SKM-1 (cell line): ENCODE measurements around the gene FAM234A.

Experiments used
- DNase-seq: peaks from one replicate; lab custom pipeline; 2025; ENCODE audit not compliant: unreplicated experiment; lab: John Stamatoyannopoulos, UW

The FAM234A gene

DNA sequence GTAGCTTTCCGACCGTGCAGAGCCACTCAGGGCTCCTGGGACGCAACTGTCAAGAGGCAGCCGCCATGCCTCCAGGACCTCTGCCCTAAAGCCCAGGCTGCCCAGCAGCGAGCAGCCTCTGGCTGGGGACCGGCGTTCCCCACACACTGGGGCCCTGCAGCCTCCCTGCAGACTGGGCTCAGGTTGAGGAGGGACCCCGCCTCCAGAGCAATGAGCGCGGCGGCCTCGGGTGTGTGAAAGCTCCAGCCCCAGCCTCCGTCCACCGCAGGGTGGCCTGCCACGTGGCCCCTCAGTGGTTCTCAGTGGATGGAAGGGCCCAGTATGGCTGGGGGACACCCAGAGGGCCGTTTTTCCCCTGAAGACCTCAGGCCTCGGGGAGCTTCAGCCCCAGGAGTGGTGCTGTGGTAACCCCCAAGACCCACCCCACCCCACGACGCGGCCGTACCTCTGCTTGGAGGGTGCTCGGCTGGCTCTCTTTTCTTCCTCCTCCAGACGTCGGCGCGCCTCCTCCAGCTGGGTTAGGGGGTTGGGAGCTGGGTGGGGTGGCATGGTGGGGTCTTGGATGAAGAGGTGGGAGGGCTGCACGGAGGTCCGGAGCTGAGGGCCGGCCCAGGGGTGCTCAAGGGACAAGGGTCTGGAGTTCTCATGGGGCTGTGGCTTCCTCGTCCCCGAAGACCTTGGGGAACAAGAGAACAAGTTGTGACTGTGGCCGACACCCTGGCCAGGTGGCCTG, 58.6 kb downstream of the FAM234A start:
- no peak for DNase-seq

- DNase-seq = no peak
Measured at GRCh38 chr16:296276-296675, 61.7 kb downstream of the FAM234A start.

DNA sequence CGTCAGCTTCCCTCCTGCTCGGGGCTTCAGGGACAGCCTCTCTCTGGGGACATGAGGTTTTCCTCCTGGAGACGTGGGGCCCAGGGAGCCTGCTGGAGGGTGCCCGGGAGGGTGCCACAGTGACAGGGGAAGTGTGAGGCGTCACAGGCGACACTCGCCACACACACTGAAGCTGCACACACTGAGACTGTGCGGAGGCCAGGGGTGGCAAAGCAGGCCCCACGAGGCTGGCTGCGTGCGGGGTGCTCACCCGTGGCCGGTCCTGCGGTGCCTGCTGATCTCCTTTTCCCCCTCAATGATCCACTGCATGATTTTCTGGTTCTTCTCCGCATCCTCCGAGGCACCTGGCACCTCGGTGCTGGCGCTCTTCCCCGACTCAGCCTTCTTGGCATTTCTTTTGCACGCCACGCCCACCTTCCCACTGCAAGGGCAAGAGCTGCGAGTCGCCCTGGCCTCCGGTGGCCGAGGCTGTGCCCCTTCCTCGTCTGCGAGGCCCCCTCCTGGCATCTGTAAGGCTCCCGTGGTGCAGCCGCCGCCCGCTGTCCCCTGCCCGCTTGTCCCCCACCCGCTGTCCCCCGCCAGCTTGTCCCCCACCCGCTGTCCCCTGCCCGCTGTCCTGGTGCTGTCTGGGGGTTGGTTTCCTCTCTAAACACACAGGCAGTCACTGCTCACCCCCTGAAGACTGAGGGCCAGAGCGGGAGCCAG, 62.3 kb downstream of the FAM234A start:
- no peak for DNase-seq

DNA sequence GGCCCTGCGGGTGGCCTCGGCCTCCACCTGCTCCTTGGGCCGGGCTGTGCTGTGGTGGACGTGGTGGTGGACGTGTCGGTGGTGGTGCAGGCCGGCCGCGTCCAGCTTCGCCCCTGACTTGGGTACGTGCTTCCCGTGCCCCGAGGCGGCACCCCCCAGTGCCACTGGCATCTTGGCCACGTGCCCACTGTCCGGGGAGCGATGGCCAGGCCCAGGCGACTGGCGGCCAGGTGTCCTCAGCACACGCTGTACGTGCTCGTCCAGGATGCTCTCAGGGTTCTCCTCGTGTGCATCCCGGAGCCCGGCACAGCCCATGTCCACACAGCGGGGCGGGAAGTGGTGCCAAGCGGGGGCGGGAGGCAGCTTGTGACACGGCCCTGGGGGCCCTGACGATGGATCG, 63.2 kb downstream of the FAM234A start:
- no peak for DNase-seq

DNA sequence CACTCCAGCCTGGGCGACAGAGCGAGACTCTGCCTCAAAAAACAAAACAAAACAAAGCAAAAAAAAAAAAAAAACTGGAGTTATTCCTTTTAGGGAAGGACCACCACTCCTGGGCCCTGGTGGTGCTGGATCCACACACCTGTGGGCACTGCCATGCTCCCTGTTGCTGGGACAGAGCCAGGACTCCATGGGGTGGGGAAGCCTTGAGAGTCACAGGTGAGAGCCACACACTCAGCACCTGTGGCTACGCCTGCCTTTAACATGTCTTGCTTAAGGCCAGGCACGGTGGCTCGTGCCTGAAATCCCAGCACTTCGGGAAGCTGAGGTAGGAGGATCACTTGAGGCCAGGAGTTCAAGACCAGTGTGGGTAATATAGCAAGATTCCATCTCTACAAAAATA, 66.6 kb downstream of the FAM234A start:
- DNase-seq = no peak

GRCh38 chr16:301950-302349, 67.3 kb downstream of the FAM234A start:
- DNase-seq = no peak

GRCh38 chr16:303760-304505, 69.3 kb downstream of the FAM234A start:
- DNase-seq = no peak

- no peak for DNase-seq
Measured at GRCh38 chr16:305916-306626, 71.5 kb downstream of the FAM234A start.

- DNase-seq = no peak
Measured at GRCh38 chr16:306911-307370, 72.3 kb downstream of the FAM234A start.

DNA sequence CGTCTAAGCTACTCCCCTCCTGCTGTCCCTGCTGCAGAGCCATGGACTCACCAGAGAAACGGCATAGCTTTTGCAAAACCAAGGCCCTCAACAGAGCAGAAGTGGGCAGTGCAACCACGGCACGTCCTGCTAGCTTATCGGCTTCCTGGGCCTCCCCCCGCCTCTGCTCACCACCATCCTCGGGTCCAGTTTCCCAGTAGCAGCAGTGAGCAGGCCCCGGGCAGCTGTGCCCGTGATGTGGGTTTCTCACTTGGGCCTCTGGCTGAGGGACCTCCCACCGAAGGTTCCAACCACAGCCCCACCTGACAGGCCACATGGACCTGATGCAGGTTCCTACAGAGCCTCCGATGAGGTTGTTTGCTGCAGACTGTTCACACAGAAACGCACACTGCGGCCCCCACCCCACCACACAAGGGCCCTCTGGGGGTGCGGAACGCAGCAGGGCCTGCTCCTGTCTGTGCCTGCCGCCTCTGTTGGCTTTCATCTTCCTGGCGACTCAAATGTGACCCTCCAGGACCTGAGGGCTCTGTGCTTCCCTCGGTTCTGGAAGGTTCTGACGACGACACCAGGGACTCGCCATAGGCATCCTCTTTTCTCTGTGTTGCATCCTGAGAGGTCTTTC, 73.2 kb downstream of the FAM234A start:
- DNase-seq = no peak

GRCh38 chr16:309476-309875, 74.9 kb downstream of the FAM234A start:
- no peak for DNase-seq

GRCh38 chr16:311725-312124, 77.1 kb downstream of the FAM234A start:
- no peak for DNase-seq

DNA sequence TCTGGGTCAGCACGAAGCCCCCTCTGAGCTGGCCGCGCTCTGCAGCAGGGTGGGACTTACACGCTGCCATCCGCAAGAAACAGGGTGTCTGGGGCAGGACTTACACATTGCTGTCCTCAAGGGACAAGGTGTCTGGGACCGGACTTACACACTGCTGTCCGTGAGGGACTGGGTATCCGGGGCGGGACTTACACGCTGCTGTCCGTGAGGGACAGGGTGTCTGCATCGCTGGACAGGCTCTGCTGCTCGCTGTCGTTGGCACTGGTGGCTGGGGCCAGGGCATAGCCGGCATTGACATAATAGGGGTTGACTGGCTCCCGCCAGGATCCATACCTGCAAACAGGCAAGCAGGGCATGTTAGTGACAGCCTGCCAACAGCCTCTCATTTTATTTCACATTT, 79.7 kb downstream of the FAM234A start:
- no peak for DNase-seq

- no peak for DNase-seq
Measured at GRCh38 chr16:314795-315299, 80.2 kb downstream of the FAM234A start.
